Stimulated activated CD8-positive, alpha-beta memory T cell treated with anti-CD3 and anti-CD28 coated beads, Interleukin-7, amount 100 ng/mL, for 24 hours (primary cell): ENCODE data around the gene QSOX2.

Source experiments
- DNase-seq: peaks from one replicate; pipeline ENCODE4 v3.0.0-alpha.2; 2020; ENCODE audit warnings: low read depth

The QSOX2 gene

DNA sequence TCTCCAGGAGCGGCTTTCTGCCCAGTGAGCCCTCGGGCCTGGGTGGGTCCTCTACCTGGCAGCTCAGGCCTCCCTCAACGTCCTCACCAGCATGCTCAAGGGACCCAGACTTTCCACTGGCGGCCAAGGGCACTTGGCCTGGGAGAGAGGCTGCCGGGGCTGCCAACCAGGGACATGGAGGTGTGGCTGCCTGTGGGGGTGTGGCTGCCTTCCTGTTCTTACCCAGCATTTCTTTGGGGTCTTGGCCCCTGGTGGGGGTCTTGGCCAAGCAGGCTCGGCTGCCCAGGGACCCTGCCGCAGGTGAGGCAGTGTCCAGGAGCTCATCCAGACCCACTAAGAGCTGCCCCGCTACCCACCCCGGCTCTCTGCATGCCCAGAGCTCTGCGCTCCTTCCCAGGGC, 7.2 kb upstream of the QSOX2 start:
- DNase-seq = no peak

DNA sequence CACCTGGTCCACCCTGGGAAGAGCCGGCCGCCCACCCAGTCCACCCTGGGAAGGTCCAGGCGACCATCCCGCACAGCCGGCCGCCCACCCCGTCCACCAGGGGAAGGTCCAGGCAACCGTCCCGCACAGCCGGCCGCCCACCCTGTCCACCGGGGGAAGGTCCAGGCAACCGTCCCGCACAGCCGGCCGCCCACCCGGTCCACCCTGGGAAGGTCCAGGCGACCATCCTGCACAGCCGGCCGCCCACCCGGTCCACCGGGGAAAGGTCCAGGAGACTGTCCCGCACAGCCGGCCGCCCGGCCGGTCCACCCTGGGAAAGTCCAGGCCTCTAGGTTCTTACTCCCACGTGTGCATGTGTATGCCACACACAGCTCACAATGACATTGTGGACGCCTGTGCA, 6.7 kb upstream of the QSOX2 start:
- DNase-seq = no peak

DNA sequence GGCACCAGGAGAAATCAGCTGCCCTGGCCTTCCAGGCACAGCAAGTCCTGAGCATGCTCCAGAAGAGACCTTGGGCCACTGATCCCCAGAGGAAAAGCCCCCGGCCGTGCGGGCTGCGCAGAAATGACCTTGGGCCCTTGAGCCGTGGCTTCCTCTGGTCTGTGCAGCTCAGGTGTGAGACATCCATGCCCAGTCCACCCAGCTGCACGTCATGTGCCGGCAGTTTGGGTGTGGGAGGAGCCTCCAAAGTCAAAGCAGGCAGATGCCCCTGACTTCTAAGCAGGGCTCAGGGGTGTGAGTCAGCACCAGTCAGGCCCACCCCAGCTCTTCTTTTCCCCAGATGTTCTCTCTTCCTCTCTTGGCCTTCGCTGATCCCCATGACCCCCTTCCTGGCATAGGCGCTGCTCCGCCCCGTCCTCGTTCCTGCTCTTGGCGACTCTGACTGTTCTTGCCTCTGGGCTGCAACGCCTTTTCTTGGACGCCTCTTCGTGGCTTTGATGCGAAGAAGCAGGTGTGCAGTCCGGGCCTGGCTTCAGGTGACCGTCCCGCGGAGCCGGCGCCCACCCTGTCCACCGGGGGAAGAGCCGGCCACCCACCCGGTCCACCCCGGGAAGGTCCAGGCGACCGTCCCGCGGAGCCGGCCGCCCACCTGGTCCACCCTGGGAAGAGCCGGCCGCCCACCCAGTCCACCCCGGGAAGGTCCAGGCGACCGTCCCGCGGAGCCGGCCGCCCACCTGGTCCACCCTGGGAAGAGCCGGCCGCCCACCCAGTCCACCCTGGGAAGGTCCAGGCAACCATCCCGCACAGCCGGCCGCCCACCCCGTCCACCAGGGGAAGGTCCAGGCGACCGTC, 5.9 kb upstream of the QSOX2 start:
- DNase-seq = no peak

DNA sequence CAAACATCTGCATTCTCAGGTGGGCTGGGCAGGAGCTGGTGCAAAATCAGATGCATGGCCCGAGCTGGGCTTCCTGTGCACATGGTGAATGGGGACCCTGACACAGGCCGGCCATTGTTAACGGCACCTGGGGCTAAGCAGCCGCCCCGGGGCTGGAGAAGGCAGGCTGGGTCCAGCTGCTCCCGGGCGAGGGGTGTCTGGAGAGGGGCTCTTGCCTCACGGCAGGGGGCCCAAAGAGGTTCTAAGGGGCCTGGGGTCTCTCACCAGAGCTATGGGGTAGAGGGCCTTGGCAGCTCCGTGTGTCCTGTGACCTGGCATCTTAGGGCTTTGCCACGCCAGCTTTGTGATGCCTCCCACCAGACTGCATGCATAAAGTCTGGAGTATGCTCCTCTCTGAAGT, 5.1 kb upstream of the QSOX2 start:
- no peak for DNase-seq

DNA sequence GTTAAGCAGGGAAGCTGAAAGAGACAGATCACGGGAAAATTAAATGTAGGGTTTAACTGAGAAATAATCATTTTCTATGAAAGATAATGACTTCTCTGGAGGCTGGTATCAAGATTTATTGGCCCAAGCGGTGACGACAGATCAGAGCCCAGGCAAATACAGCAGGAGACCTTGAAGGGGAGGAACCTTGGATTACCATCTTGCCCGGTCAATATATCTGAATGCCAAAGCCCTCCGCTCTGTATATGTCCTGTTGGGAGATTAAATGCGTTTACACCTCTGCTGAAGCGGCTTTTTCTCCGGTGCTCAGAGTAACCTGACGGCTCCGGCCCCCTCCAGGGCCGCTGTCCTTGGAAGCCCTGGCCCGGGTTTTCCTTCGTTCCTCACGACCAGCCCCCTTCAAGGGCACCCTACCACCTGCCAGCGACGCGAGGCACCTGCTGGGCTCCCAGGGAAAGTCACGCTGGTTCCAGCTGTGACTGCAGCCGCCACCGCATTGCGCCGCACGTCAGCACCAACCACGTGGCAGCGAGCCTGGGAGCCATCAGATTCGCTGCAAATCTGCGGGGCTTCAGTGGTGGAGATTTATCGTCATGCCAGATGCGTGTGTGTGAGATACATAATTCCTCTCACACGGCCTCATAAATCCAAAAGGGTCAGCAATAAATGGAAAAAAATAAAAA, 4.4 kb upstream of the QSOX2 start:
- no peak for DNase-seq

DNA sequence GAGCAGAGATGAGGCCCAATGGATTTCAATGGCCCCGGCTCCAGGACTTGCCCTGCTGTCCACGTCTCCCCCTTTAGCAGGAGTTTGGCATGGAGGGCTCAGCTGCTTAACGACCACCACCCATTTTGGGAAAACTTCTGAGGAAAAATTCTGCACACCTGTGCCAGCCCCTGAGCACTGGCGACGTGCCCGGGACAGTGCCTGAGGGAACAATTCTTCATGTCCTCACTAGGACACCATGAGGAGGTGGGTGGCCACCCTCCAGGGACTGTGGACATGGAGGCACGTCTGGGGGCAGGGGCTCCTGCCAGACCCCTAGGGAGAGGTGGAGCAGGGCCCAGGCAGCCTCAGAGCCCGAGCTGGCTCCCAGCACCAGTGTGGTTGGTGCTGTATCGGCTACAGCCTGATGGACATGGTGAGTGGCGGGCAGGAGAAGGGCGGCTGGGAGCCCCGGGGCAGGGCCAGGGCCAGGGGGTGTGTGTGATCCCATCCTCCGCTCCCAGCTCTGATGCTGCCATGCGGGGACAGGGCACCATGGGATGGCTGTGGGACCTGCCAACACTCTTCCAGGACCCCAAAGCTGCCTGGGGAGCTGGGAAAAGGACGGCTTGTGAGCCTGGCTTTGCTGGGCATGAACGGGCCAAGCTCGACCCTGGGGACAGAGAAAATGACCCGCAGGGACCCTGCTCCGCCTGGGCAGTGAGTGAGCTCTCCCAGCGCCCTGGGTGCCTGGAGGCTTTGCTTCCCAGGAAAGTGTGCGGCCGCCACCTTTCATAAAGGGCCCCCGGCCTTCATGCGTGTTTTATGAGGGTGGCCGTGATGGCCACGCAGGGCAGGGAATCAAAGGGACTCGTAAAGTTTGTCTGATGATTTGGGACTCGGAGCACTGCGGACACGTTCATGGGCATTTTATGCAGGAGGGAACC, 3.6 kb upstream of the QSOX2 start:
- DNase-seq = no peak

DNA sequence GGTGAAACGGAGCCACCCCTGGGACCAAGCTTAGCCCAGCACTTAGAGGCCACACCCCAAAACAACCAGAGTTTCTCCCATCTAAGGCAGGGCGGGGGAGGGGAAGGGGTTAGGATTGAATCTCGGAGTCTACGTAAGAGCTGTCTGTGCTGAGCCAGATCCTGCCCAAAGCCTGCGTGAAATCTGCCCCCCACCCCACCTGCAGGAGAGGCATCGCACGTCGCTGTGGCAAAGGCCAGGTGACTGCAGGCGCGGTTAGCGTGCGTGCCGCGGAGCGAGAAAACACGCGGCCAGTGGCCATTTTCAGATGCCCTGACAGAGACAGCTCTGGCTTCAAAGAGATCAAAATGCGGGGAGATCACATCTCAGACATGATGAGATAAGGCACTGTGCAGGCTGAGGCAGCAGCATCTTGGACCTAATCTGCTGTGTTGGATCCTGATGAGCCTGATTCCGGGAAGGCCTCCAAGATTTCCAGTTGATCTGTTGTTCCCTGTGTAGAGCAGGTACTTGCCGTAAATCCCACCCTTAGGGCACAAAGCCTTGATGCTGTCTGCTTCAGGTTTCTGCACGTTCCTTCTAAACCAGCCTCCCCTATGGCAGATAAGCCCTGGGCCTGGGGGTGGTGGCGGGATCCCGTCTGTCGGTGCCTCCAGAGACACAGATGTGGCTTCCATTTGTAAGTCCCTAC, 2.5 kb upstream of the QSOX2 start:
- no peak for DNase-seq

DNA sequence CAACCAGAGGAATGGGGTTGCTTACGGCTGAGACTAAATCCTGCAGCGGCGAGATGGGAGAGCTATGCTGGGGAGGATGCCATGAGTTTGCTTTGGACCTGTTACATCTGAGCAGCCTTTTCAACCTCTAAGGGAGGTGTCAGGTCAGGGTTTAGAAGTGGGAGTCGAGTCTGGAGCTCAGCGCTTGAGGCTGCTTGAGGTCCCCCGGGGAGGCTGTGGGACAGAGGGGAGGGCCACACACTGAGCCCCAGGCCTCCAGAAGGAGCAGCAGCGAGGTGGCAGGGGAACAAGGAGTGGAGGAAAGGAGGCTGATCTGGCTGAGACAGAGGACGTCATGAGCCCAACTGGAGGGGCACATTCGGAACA, 1.9 kb upstream of the QSOX2 start:
- DNase-seq = no peak

DNA sequence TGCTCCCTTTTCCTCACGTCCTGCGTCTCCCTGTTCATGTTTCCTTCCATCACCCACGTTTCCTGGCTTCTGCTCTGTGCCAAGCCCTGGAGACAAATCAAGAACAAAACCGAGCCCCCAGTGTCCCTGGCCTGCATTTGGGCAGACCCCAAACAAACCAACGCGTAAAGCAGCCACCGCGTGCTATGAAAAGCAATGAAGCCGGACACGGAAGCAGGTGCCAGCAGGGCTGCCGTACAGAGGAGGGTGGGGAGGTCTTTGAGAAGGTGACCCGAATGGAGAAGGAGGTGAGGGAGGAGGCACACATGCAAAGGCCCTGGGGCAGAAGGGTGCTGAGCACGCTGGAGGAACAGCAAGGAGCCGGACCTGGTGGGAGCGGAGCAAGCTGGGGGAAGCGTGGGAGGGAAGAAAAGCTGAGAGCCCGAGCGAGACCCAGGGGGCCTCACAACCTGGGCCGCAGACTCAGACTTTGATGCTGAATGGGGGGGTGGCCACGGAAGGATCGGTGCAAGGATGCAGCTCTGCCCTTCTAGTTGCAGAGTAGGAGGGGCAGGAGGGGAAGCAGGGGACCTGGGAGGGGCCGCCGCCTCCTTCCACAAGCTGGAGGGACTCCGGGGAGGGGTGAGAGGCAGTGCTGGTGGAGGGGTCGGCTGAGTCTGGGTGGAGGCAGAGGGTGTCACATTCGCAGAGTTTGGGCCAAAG, 1.4 kb upstream of the QSOX2 start:
- no peak for DNase-seq

DNA sequence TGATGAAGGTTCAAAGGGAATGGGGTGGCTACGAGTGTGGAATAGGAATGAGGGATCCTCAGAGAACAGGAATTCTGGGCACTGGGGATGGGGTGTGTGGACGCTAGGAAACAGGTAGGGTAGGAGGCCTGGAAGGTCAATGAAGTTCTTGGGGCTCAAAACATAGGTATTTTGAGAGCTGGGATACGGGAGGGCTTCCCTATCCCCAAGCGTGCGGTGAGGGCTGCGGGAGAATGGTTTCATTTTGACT, 718 bp downstream of the QSOX2 start:
- DNase-seq = no peak

DNA sequence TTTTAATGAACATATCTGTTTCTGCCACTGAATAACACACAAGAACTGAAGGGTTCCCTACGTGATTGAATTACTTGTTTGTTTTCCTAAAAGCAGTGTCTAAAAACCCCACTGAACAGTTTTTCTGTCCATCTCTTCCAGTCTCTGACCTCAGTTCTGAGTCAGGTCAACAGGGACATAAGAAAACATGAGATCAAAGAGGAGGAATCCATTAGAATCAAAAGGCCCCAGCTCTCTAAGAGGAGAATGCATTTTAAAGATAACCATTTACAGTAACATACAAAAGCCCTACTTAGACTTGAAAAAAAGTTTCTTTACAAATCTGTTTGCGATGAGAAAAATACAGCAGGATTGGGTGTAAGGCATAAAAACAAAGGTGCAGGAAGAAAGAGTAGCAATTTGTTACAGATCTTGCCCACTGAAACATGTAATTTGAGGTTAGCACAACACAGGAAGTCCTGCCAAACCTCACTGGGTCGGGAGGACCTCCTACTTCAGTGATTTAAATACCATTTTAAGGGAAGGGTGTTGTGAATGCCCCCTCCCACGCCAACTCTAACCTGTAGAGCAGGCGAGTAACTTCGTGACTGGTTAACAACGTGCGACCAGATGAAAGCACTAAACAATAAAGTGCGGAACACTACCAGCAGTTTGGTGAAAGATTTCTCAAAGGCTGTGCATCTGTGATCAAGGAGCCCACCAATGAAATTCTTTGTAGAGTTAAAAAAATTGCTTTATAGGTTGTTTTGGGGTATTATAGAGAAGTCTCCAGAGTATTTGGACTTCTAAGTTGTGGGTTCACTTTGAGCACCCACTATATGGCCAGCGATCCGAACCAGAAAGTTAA, 1.3 kb downstream of the QSOX2 start:
- no peak for DNase-seq

DNA sequence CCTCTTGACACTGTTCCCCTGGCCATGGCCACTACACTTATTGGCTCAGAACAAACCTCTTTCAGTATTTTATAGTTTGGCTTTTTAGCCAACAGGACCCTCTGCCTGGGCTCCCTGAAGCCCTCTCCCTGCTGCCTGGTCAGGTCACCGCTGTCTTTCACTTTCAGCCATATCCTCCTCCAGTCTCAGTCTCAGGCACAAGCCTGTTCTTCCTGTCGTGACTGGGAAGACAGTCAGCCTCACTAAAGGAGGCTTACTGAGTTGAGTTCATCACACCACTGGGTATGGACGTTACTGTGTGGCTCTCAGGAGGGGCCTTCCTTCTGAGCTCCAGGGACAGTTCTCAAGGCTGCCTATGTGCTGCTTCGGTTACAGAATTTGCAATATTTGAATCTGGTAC, 2.0 kb downstream of the QSOX2 start:
- DNase-seq = no peak

DNA sequence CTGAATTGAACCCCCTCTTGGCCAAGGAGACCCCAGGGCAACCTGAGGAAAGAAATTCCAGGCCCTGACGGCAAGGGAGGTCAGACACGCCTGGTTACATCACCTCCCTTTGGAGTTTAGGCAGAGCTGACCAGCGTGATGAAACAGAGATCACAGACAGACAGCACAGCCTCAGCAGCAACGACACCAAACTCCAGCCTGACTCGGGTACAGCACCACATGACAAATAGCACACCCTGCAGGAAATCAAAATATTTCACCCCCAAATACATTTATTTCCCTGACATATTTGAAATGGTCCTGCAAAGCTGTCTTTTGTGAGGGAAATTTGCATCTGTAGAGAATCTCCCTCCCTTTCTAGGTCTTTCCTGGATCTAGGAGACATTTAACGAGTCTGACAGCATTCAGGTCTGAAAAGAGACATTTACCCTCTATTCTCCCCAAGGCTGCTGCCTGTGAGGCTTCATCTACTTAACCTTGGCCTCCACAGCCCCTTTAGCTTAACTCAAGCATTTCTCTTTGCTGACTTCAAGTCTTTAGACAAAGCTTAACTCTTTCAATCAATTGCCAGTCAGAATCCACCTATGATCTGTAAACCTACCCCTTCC, 2.6 kb downstream of the QSOX2 start:
- DNase-seq = no peak

DNA sequence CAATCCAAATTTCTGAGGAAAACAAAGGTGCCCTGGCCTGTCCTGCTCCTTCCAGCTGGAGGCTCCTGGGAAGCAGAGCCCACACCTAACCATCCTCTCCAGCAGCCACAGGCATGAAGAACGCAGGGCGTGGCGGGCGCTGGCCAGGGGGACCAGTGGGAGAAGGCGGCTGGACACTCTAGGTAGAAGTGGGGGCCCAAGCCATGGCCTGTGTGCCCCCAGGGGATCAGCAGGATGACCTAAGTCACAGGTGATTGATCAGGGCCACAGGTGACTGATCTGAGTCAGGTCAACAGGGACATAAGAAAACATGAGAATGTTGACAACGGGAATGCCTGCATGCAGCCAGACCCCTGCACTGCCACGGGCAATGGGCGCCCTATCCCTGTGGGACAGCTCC, 3.4 kb downstream of the QSOX2 start:
- no peak for DNase-seq

DNA sequence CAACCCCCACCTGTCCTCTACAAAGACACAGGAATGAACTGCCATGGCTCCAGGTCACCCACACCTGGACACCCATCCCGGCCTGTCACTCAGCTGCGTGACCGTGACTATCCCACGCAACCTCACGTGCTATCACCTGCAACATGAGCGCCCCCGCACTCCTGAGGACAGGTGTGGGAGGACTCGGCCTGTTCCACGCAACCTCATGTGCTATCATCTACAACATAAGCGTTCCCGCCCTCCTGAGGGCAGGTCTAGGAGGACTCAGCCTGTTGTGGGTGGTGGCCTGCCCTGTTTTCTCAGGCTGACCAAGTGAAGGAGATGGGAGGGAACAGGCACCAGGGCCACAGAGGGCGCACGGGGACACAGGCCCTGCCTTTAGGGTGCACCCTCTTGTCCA, 4.1 kb downstream of the QSOX2 start:
- no peak for DNase-seq

DNA sequence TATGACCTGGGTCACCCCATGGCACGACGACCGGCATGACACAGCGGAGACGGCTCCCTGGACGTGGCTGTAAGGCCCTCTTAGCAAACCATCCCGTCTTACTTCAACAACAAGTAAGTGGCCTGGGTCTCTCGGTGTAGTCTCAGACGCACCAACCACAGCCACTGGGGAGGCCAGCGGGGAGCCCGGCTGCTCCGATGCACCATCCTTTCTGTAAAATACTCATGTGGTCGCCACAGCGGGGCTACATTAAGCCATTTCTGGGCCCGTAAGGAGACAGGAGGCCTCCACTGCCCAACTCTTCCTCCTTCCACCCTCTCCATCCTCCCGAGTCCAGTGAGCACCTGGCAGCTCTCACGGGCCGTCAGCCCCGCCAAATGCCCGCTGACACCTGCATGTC, 4.7 kb downstream of the QSOX2 start:
- DNase-seq = no peak

DNA sequence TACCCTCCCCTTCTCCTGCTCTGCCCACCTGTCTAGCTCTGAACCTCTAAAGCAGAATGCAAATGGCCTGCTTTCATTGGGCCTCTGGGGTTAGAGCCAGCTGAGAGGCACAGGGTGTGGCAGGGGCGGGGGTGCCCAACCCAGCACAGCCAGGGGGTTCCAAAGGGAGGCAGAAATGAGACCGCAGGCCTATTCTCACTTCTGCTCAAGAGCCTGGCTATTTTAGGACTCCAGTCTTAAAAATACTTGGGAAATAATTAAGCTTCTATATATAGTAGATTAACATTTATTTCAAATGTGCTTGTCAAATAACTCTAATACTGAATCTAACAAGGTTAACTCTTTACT, 5.7 kb downstream of the QSOX2 start:
- no peak for DNase-seq

DNA sequence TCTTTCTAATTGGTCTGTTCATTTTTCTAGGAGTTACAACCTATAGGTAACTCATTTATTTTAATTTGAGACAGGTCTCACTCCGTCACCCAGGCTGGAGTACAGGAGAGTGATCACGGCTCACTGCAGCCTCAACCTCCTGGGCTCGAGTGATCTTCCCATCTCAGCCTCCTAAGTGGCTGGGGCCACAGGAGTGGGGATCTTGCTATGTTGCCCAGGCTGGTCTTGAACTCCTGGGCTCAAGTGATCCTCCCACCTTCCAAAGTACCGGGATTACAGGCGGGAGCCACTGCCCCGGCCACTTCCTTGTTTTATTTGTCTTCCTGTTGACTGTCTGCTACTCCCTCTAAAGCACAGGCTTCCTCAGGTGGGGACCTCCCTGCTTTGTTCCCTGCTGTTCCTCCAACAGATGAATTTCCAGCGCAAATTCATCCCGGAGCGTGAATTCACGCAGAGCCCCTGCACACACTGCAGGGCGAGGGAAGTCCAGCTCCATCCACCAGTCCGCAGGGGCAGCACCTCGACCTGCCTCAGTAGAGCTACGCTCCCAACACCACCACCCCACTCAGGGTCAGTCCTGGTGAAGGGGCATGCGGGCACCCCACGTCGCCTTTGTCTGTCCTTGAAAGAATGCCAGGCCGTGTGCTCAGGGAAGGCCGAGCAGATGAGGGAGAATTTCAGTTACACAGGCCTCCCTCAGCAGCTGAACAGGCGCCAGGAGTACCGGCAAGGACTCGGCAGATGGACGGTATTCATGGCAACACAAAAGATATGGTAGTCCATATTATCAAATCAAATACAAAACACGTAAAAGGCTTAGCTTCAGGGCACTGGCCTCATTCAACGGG, 6.3 kb downstream of the QSOX2 start:
- no peak for DNase-seq

DNA sequence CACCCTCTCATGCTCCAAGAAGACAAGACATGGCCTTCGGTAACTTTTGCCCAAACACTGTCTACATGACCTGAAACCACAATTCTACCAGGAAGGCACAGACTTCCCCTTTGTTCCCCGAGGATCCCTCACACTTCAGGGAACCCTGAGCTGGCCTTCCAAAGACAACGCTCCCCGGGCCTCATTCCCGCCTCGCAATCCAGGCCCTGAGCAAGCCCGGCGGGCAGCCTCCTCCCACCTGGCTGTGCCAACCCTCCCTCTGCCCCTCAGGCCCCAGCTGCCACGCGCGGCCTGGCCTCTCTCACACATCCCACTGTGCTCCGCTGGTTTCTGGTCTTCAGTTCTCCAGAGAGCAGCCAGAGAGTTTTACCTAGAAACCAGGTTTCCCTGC, 7.3 kb downstream of the QSOX2 start:
- DNase-seq = no peak
